ENCODE data around the gene YEATS2. TPM values are rescaled to one million over a fixed set of nuclear protein-coding genes. Genes with fewer than 3 reads are reported as not detected.

YEATS2 gene
- polyA plus RNA-seq, 1 donor (not counting 4 experiments of a cell fraction or from before 2014, with no cell fraction given): 21.7 TPM

DNA sequence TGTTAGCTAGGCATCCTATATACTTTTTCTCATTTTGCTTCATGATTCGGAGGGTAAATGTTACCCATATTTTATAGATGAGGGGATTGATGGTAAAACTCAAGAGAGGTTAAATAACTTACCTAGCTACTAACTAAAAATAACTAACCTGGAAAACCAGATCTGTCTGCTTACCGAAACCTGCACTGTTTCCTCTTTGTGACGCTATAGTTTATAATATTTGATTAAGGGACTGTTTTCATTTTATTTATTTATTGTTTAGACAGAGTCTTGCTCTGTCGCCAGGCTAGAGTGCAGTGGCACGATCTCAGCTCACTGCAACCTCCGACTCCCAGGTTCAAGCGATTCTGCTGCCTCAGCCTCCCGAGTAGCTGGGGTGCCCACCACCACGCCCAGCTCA is 71.9 kb downstream of the YEATS2 start:
- H3K27ac ChIP-seq (ENCODE audit: control insufficient read depth, insufficient read depth, low read length): no peak overlapping the region
- dilution Hi-C loops (cut with MboI; ENCODE audit: extremely low pct_ligation_motif_present, low sequenced_read_pairs): no loop called here
- H3K79me2 ChIP-seq (ENCODE audit: control insufficient read depth, insufficient read depth, low read length): no peaks in the 10 kb centered on the region
- no peak overlapping the region for H3K4me2 ChIP-seq (ENCODE audit: control insufficient read depth, extremely low read depth, insufficient read depth, low read depth, low read length)
- peaks cover 15 to 17% of the 10 kb centered on the region in 2 experiments for H3K36me3 ChIP-seq (ENCODE audit: control insufficient read depth in 2 of 2, extremely low read depth in 1 of 2, insufficient read depth in 2 of 2, low read length in 2 of 2)
- no peaks in the 10 kb centered on the region for H3K27me3 ChIP-seq (ENCODE audit: control insufficient read depth, extremely low read depth, insufficient read depth, low read length)
- H2AFZ ChIP-seq (ENCODE audit: control insufficient read depth, low read length): no peak overlapping the region
- no peaks in the 10 kb centered on the region for H4K20me1 ChIP-seq (ENCODE audit: control insufficient read depth, extremely low read depth, insufficient read depth, low read length)
- H3K4me1 ChIP-seq (ENCODE audit: control insufficient read depth, extremely low read depth, insufficient read depth, low read length): no peaks in the 10 kb centered on the region
- H3K9ac ChIP-seq (ENCODE audit: control insufficient read depth, extremely low read depth, insufficient read depth, low read length): no peak overlapping the region
- no peaks in the 10 kb centered on the region for H3K9me3 ChIP-seq (ENCODE audit: control insufficient read depth, low read depth, low read length)
- no peak for FAIRE-seq
- H3K9me1 ChIP-seq (ENCODE audit: control insufficient read depth, extremely low read depth, insufficient read depth, low read length): no peaks in the 10 kb centered on the region
- no peak for TF ChIP-seq EZH2 (IDR thresholded peaks at IDR 0.05; ENCODE audit: low read length)
- TF ChIP-seq, protein P1, sequence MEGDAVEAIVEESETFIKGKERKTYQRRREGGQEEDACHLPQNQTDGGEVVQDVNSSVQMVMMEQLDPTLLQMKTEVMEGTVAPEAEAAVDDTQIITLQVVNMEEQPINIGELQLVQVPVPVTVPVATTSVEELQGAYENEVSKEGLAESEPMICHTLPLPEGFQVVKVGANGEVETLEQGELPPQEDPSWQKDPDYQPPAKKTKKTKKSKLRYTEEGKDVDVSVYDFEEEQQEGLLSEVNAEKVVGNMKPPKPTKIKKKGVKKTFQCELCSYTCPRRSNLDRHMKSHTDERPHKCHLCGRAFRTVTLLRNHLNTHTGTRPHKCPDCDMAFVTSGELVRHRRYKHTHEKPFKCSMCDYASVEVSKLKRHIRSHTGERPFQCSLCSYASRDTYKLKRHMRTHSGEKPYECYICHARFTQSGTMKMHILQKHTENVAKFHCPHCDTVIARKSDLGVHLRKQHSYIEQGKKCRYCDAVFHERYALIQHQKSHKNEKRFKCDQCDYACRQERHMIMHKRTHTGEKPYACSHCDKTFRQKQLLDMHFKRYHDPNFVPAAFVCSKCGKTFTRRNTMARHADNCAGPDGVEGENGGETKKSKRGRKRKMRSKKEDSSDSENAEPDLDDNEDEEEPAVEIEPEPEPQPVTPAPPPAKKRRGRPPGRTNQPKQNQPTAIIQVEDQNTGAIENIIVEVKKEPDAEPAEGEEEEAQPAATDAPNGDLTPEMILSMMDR (optimal IDR thresholded peaks at IDR 0.05 in 1 of 3, IDR thresholded peaks at IDR 0.05 in 1 of 3, conservative IDR thresholded peaks at IDR 0.05 in 1 of 3; ENCODE audit: extremely low read depth in 1 of 3, insufficient read depth in 2 of 3, low read length in 3 of 3): no peak
- H3K4me3 ChIP-seq (ENCODE audit: control insufficient read depth in 2 of 3, extremely low read depth in 1 of 3, insufficient read depth in 2 of 3, low read depth in 1 of 3, low read length in 3 of 3): no peak overlapping the region
- no peak for DNase-seq (ENCODE audit: low read depth, low spot score)

DNA sequence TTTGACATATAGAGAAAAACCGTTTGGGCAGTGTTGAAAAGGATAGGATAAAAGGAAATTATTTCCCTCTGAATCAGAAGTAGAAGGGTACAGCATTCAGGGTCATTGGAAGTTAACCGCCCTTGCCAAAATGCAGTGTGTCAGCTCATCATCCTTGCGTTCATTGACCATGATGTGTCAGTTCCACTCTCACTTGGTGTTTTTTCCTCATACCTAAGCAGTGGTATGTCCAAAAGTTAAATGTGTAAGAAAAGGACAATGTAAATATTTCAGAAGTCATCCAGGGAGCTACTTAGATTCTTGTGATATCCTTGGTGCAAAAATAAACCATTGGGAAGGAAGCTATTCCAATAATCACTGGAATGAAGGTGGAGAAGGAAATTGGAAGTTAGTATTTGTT is 77.0 kb downstream of the YEATS2 start:
- TF ChIP-seq EZH2 (IDR thresholded peaks at IDR 0.05; ENCODE audit: low read length): no peak
- TF ChIP-seq, protein P1 (optimal IDR thresholded peaks at IDR 0.05 in 1 of 3, IDR thresholded peaks at IDR 0.05 in 1 of 3, conservative IDR thresholded peaks at IDR 0.05 in 1 of 3; ENCODE audit: extremely low read depth in 1 of 3, insufficient read depth in 2 of 3, low read length in 3 of 3): no peak
- Histone ChIP-seq H3K27ac (ENCODE audit: control insufficient read depth, insufficient read depth, low read length) (no peak overlapping the region), H3K4me3 (ENCODE audit: control insufficient read depth in 2 of 3, extremely low read depth in 1 of 3, insufficient read depth in 2 of 3, low read depth in 1 of 3, low read length in 3 of 3) (no peak overlapping the region), H4K20me1 (ENCODE audit: control insufficient read depth, extremely low read depth, insufficient read depth, low read length) (no peaks in the 10 kb centered on the region), H3K9ac (ENCODE audit: control insufficient read depth, extremely low read depth, insufficient read depth, low read length) (no peak overlapping the region), H2AFZ (ENCODE audit: control insufficient read depth, low read length) (no peak overlapping the region), H3K9me1 (ENCODE audit: control insufficient read depth, extremely low read depth, insufficient read depth, low read length) (no peaks in the 10 kb centered on the region), H3K9me3 (ENCODE audit: control insufficient read depth, low read depth, low read length) (no peaks in the 10 kb centered on the region), H3K79me2 (ENCODE audit: control insufficient read depth, insufficient read depth, low read length) (no peaks in the 10 kb centered on the region), H3K36me3 (ENCODE audit: control insufficient read depth in 2 of 2, extremely low read depth in 1 of 2, insufficient read depth in 2 of 2, low read length in 2 of 2) (peaks cover 19 to 24% of the 10 kb centered on the region in 2 experiments), H3K4me1 (ENCODE audit: control insufficient read depth, extremely low read depth, insufficient read depth, low read length) (no peaks in the 10 kb centered on the region), H3K4me2 (ENCODE audit: control insufficient read depth, extremely low read depth, insufficient read depth, low read depth, low read length) (no peak overlapping the region), H3K27me3 (ENCODE audit: control insufficient read depth, extremely low read depth, insufficient read depth, low read length) (no peaks in the 10 kb centered on the region)
- DNase-seq (ENCODE audit: low read depth, low spot score) (no peak), FAIRE-seq (no peak)
- dilution Hi-C loops (cut with MboI; ENCODE audit: extremely low pct_ligation_motif_present, low sequenced_read_pairs): no loop called here
